NCI-H510A treated with DMSO at 0.1 percent for 48 hours (cell line): Measurements from ENCODE around the gene MORC3.

Experiments
- DNase-seq: peaks from one replicate; lab custom pipeline; 2025; lab: John Stamatoyannopoulos, UW

Gene MORC3

GRCh38 chr21:36423771-36424433, 103.9 kb downstream of the MORC3 start:
- no peak for DNase-seq

- DNase-seq = no peak
These were observed 104.6 kb downstream of the MORC3 start for GRCh38 chr21:36424592-36424991.

DNA sequence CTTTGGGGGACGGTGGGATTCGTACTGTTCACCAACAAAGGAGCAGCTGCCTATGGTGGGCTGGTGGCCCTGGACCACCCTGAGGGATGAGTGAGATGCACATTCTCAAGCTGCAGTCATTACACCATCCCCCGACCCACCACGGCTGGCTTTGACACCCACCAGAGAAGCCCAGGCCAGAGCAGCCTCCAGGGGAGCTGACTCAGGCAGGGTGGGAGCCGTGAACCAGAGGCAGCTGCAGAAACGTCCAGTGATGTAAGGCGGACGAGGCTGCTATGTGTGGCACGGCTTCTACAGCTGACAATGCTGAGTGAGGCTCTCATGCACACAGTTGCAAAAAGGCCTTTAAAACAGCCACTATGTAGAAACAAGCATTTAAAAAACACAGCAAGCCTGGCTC, 105.3 kb downstream of the MORC3 start:
- no peak for DNase-seq
